Measurements from ENCODE around the gene WDR6. TPM values are rescaled to one million over a fixed set of nuclear protein-coding genes. Genes with fewer than 3 reads are reported as not detected.

Gene WDR6
- total and polyA plus RNA-seq, 2 donors (not counting 1 experiment from before 2014, with no cell fraction given) = 58.7 to 77.9 TPM

- no peak overlapping the region for H3K27ac ChIP-seq (ENCODE audit: insufficient read depth, low read length)
- TF ChIP-seq, protein P1, sequence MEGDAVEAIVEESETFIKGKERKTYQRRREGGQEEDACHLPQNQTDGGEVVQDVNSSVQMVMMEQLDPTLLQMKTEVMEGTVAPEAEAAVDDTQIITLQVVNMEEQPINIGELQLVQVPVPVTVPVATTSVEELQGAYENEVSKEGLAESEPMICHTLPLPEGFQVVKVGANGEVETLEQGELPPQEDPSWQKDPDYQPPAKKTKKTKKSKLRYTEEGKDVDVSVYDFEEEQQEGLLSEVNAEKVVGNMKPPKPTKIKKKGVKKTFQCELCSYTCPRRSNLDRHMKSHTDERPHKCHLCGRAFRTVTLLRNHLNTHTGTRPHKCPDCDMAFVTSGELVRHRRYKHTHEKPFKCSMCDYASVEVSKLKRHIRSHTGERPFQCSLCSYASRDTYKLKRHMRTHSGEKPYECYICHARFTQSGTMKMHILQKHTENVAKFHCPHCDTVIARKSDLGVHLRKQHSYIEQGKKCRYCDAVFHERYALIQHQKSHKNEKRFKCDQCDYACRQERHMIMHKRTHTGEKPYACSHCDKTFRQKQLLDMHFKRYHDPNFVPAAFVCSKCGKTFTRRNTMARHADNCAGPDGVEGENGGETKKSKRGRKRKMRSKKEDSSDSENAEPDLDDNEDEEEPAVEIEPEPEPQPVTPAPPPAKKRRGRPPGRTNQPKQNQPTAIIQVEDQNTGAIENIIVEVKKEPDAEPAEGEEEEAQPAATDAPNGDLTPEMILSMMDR (conservative IDR thresholded peaks at IDR 0.05 in 1 of 2, IDR thresholded peaks at IDR 0.05 in 1 of 2; ENCODE audit: low read depth in 1 of 2, low read length in 2 of 2) = peak; percentile 53 to 65
- no peak for TF ChIP-seq EZH2 (IDR thresholded peaks at IDR 0.05; ENCODE audit: low read length, missing control alignments)
- H2AFZ ChIP-seq (ENCODE audit: low read length) = no peak overlapping the region
These were observed 6.8 kb downstream of the WDR6 start for GRCh38 chr3:49013738-49014660.

GRCh38 chr3:49015072-49015471 is 7.9 kb downstream of the WDR6 start:
- H3K36me3 ChIP-seq (ENCODE audit: control insufficient read depth, insufficient read depth, low read length) = peaks cover 37% of the 10 kb centered on the region
- H2AFZ ChIP-seq (ENCODE audit: low read length) = no peak overlapping the region
- no peaks in the 10 kb centered on the region for H3K9me3 ChIP-seq (ENCODE audit: control insufficient read depth, insufficient read depth, low read depth, low read length)
- no peaks in the 10 kb centered on the region for H3K27me3 ChIP-seq (ENCODE audit: control insufficient read depth, insufficient read depth, low read length)
- no peak overlapping the region for H3K4me2 ChIP-seq (ENCODE audit: extremely low read depth, insufficient read depth, low read length)
- H4K20me1 ChIP-seq (ENCODE audit: control insufficient read depth, extremely low read depth, insufficient read depth, low read length) = no peaks in the 10 kb centered on the region
- DNase-seq (ENCODE audit: low read depth in 2 of 2) = no peak
- H3K4me1 ChIP-seq (ENCODE audit: control insufficient read depth, extremely low read depth, insufficient read depth, low read length) = peaks cover 9% of the 10 kb centered on the region
- no peak overlapping the region for H3K9ac ChIP-seq (ENCODE audit: insufficient read depth, low read length)
- H3K4me3 ChIP-seq (replicated peaks in 1 of 4; ENCODE audit: control extremely low read depth in 1 of 4, insufficient read depth in 1 of 4, low read depth in 3 of 4, low read length in 4 of 4) = no peak overlapping the region
- TF ChIP-seq, protein P1 (conservative IDR thresholded peaks at IDR 0.05 in 1 of 2, IDR thresholded peaks at IDR 0.05 in 1 of 2; ENCODE audit: low read depth in 1 of 2, low read length in 2 of 2) = no peak
- no peak for TF ChIP-seq EZH2 (IDR thresholded peaks at IDR 0.05; ENCODE audit: low read length, missing control alignments)
- H3K79me2 ChIP-seq (ENCODE audit: control insufficient read depth, insufficient read depth, low read length) = peaks cover 37% of the 10 kb centered on the region
- H3K27ac ChIP-seq (ENCODE audit: insufficient read depth, low read length) = no peak overlapping the region

More at GRCh38 chr3:49013738-49014660, 6.8 kb downstream of the WDR6 start:
- Histone ChIP-seq H3K9me3 (ENCODE audit: control insufficient read depth, insufficient read depth, low read depth, low read length) (no peaks in the 10 kb centered on the region), H3K36me3 (ENCODE audit: control insufficient read depth, insufficient read depth, low read length) (peaks cover 37% of the 10 kb centered on the region), H3K4me3 (replicated peaks in 1 of 4; ENCODE audit: control extremely low read depth in 1 of 4, insufficient read depth in 1 of 4, low read depth in 3 of 4, low read length in 4 of 4) (no peak overlapping the region), H3K9ac (ENCODE audit: insufficient read depth, low read length) (no peak overlapping the region), H3K27me3 (ENCODE audit: control insufficient read depth, insufficient read depth, low read length) (no peaks in the 10 kb centered on the region), H3K4me2 (ENCODE audit: extremely low read depth, insufficient read depth, low read length) (no peak overlapping the region), H3K79me2 (ENCODE audit: control insufficient read depth, insufficient read depth, low read length) (peaks cover 36% of the 10 kb centered on the region), H4K20me1 (ENCODE audit: control insufficient read depth, extremely low read depth, insufficient read depth, low read length) (no peaks in the 10 kb centered on the region), H3K4me1 (ENCODE audit: control insufficient read depth, extremely low read depth, insufficient read depth, low read length) (peaks cover 4% of the 10 kb centered on the region)
- DNase-seq (ENCODE audit: low read depth in 2 of 2) = no peak

- Histone ChIP-seq H3K4me3 (replicated peaks in 1 of 4; ENCODE audit: control extremely low read depth in 1 of 4, insufficient read depth in 1 of 4, low read depth in 3 of 4, low read length in 4 of 4) (no peak overlapping the region), H3K4me1 (ENCODE audit: control insufficient read depth, extremely low read depth, insufficient read depth, low read length) (peaks cover 9% of the 10 kb centered on the region), H2AFZ (ENCODE audit: low read length) (no peak overlapping the region), H3K9me3 (ENCODE audit: control insufficient read depth, insufficient read depth, low read depth, low read length) (no peaks in the 10 kb centered on the region), H3K4me2 (ENCODE audit: extremely low read depth, insufficient read depth, low read length) (no peak overlapping the region), H3K27ac (ENCODE audit: insufficient read depth, low read length) (no peak overlapping the region), H3K27me3 (ENCODE audit: control insufficient read depth, insufficient read depth, low read length) (no peaks in the 10 kb centered on the region), H3K79me2 (ENCODE audit: control insufficient read depth, insufficient read depth, low read length) (peaks cover 43% of the 10 kb centered on the region), H3K9ac (ENCODE audit: insufficient read depth, low read length) (no peak overlapping the region), H3K36me3 (ENCODE audit: control insufficient read depth, insufficient read depth, low read length) (peaks cover 37% of the 10 kb centered on the region), H4K20me1 (ENCODE audit: control insufficient read depth, extremely low read depth, insufficient read depth, low read length) (no peaks in the 10 kb centered on the region)
- DNase-seq (ENCODE audit: low read depth in 2 of 2) = no peak
- TF ChIP-seq EZH2 (IDR thresholded peaks at IDR 0.05; ENCODE audit: low read length, missing control alignments) = no peak
These were observed 8.6 kb downstream of the WDR6 start for GRCh38 chr3:49015765-49016164.

All from fibroblast of lung (primary cell).